Smooth muscle cell (in vitro differentiated cells): ENCODE measurements around the gene OR52E5. TPM values are rescaled to one million over a fixed set of nuclear protein-coding genes. Genes with fewer than 3 reads are reported as not detected.

Source experiments
- DNase-seq: peaks from one replicate; lab custom pipeline; 2025; ENCODE audit not compliant: unreplicated experiment; lab: John Stamatoyannopoulos, UW
- H2AFZ ChIP-seq: fragments of 200-600 bp; sonication (generic); 2 replicates; pipeline ENCODE4 v1.6.0; 2016; ENCODE audit warnings: antibody characterized with exemption, low read depth, mild to moderate bottlenecking
- H3F3A ChIP-seq: fragments of 200-600 bp; sonication (generic); 2 replicates; pipeline ENCODE4 v1.6.0; 2017; ENCODE audit warnings: antibody characterized with exemption, low read depth
- H3K27ac ChIP-seq: fragments of 200-600 bp; sonication (generic); 2 replicates; pipeline ENCODE4 v1.5.1; 2016; ENCODE audit warnings: low read depth, mild to moderate bottlenecking
- H3K27me3 ChIP-seq: fragments of 200-600 bp; sonication (generic); 2 replicates; pipeline ENCODE4 v1.6.1; 2016; ENCODE audit warnings: low read depth, mild to moderate bottlenecking
- H3K36me3 ChIP-seq: fragments of 200-600 bp; sonication (generic); 2 replicates; pipeline ENCODE4 v1.5.1; 2016; ENCODE audit warnings: low read depth
- H3K4me1 ChIP-seq: fragments of 200-600 bp; sonication (generic); 2 replicates; pipeline ENCODE4 v1.5.1; 2016; ENCODE audit warnings: low read depth
- H3K4me2 ChIP-seq: fragments of 200-600 bp; sonication (generic); 2 replicates; pipeline ENCODE4 v1.6.0; 2016; ENCODE audit warnings: mild to moderate bottlenecking
- H3K4me3 ChIP-seq: fragments of 200-600 bp; sonication (generic); 2 replicates; pipeline ENCODE4 v1.5.1; 2016; ENCODE audit warnings: mild to moderate bottlenecking
- H3K79me2 ChIP-seq: fragments of 200-600 bp; sonication (generic); 2 replicates; pipeline ENCODE4 v1.6.0; 2016; ENCODE audit warnings: low read depth, mild to moderate bottlenecking
- H3K9ac ChIP-seq: fragments of 200-600 bp; sonication (generic); 2 replicates; pipeline ENCODE4 v1.6.0; 2016; ENCODE audit warnings: low read depth
- H3K9me3 ChIP-seq: fragments of 200-600 bp; sonication (generic); replicated peaks from 2 replicates; pipeline ENCODE4 v1.5.1; 2016; ENCODE audit warnings: low read depth
- H4K20me1 ChIP-seq: fragments of 200-600 bp; sonication (generic); 2 replicates; pipeline ENCODE4 v1.6.0; 2016; ENCODE audit warnings: low read depth
- WGBS: methylation state at CpG from one replicate; pipeline ENCODE4 v1.1.7; 2016; ENCODE audit warnings: low lambda C conversion rate; 5-methylcytosine and 5-hydroxymethylcytosine counted together
- polyA plus RNA-seq: library from polyadenylated mRNA; unstranded; fragments of >200 nt; fragmentation: Nextera tagmentation; extraction: Ambion mirVana; gene quantifications from 2 replicates; pipeline ENCODE4 v1.2.1, GENCODE V29; 2016
- total RNA-seq: library from RNA; depleted of rRNA; stranded (reverse); fragments of >200 nt; gene quantifications from 2 replicates; pipeline ENCODE4 v1.2.3, GENCODE V29; 2014
- TF ChIP-seq, protein P1 (sequence below): fragments of 200-600 bp; sonication (generic); IDR thresholded peaks from 2 replicates; pipeline ENCODE4 v1.5.1; 2017; ENCODE audit warnings: borderline replicate concordance, mild to moderate bottlenecking, antibody characterized with exemption; ENCODE audit not compliant: insufficient read depth, poor library complexity, severe bottlenecking

OR52E5 gene
- total RNA-seq, result not detected in 2 replicates
- polyA plus RNA-seq, result not detected in 2 replicates

DNA sequence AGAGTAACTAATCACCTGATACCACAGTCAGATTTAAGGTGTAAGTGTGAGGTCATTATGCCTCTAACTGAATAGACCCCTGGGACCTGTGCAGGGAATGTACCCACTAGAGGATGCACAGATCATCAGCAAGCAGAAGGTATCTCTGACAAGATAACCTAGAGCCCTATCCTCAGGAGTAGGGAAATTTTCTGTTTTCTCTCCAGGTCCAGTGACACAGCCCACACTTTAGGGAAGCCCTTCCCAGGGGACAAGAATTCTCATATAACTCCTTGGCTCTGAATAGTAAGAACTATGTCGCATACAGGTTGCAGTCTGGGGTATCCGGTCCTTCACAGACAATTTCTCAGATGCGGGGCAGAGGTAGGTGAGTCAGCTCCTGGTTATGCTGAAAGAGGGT is at the start of gene OR52E5:
Gene OR52E5, plus strand, starts transcription at position 301 of the 400 bp plus-strand sequence. CDS start 7,569 bp downstream, outside the sequence.
- TF ChIP-seq, protein P1, sequence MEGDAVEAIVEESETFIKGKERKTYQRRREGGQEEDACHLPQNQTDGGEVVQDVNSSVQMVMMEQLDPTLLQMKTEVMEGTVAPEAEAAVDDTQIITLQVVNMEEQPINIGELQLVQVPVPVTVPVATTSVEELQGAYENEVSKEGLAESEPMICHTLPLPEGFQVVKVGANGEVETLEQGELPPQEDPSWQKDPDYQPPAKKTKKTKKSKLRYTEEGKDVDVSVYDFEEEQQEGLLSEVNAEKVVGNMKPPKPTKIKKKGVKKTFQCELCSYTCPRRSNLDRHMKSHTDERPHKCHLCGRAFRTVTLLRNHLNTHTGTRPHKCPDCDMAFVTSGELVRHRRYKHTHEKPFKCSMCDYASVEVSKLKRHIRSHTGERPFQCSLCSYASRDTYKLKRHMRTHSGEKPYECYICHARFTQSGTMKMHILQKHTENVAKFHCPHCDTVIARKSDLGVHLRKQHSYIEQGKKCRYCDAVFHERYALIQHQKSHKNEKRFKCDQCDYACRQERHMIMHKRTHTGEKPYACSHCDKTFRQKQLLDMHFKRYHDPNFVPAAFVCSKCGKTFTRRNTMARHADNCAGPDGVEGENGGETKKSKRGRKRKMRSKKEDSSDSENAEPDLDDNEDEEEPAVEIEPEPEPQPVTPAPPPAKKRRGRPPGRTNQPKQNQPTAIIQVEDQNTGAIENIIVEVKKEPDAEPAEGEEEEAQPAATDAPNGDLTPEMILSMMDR, result no peak
- Histone ChIP-seq H3K4me3 (no peak within 1 kb of the TSS), H4K20me1 (no peaks in the 10 kb centered on the region), H3K4me2 (no peak within 1 kb of the TSS), H3K27me3 (no peaks in the 10 kb centered on the region), H2AFZ (no peak within 1 kb of the TSS), H3K27ac (no peak within 1 kb of the TSS), H3K36me3 (no peaks in the 10 kb centered on the region), H3K4me1 (no peaks in the 10 kb centered on the region), H3K9ac (no peak within 1 kb of the TSS), H3K79me2 (no peaks in the 10 kb centered on the region), H3F3A (no peaks in the 10 kb centered on the region), H3K9me3 (no peaks in the 10 kb centered on the region)
- DNase-seq, result no peak
- 80% methylated on average over 3 of the region's 3 CpGs for WGBS

DNA sequence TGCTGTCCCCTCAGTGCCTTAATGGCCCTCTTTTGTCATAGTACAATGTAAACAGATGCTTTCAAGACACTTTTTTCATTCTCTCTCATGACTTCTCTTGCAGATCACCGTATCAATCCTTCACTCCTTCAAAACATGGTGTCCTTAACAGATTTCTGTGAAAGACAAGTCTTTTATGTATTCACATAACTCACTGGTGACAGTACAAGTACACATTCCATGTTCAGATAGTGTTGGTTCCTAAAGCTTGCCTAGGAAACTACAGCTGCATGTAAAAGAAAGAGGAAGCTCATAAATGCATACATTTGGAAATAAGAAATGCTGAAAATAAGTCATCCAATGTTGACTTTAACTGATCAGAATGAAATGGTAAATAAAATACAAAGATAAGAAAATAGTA is 46.3 kb upstream of the OR52E5 start:
- Histone ChIP-seq H4K20me1 (no peaks in the 10 kb centered on the region), H3K4me1 (no peaks in the 10 kb centered on the region), H3K9me3 (no peaks in the 10 kb centered on the region), H3K4me3 (no peak overlapping the region), H3F3A (no peaks in the 10 kb centered on the region), H2AFZ (no peak overlapping the region), H3K27ac (no peak overlapping the region), H3K36me3 (no peaks in the 10 kb centered on the region), H3K9ac (no peak overlapping the region), H3K27me3 (peaks cover 4% of the 10 kb centered on the region), H3K4me2 (no peak overlapping the region), H3K79me2 (no peaks in the 10 kb centered on the region)
- no peak for DNase-seq
- TF ChIP-seq, protein P1, result no peak
- 84% methylated on average over 1 of the region's 1 CpG for WGBS

DNA sequence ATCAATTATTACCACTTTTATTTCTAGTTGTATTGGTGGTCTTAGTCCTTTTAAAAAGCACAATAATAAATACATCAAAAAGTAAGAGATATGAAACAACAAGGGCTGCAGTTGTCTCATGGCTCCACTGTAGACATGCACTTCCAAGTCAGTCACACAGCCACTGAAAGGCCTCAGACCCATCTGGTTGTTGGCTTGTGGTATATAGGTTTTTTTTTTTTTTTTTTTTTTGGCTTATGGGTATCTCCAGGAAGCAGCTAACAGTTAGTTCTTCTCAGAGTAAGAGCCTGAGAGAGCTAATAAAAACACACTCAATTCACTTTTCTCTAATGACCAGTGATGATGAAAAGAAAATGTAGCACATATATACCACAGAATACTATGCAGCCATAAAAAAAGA is 45.3 kb upstream of the OR52E5 start:
- Histone ChIP-seq H3K36me3 (no peaks in the 10 kb centered on the region), H3K27me3 (peaks cover 4% of the 10 kb centered on the region), H3K27ac (no peak overlapping the region), H2AFZ (no peak overlapping the region), H3K9ac (no peak overlapping the region), H3K4me3 (no peak overlapping the region), H3K79me2 (no peaks in the 10 kb centered on the region), H3K4me2 (no peak overlapping the region), H4K20me1 (no peaks in the 10 kb centered on the region), H3K9me3 (no peaks in the 10 kb centered on the region), H3K4me1 (no peaks in the 10 kb centered on the region), H3F3A (no peaks in the 10 kb centered on the region)
- TF ChIP-seq, protein P1, result no peak
- DNase-seq, result no peak

DNA sequence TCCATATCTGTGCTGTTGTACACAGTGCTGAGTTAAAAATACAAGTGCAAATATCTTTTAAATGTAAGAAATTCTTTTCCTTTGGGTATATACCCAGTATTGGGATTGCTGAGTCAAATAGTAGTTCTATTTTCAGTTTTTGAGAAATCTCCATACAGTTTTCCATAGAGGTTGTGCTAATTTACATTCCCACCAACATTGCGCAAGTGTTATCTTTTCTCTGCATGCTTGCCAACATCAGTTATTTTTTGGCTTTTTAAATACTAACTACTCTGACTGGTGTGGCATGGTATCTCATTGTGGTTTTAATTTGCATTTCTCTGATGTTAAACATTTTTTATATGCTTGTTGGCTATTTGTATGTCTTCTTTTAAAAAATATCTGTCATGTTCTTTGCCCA is 42.0 kb upstream of the OR52E5 start:
- Histone ChIP-seq H3K27ac (no peak overlapping the region), H2AFZ (no peak overlapping the region), H3K4me2 (no peak overlapping the region), H3F3A (no peaks in the 10 kb centered on the region), H3K36me3 (no peaks in the 10 kb centered on the region), H3K9me3 (no peaks in the 10 kb centered on the region), H3K4me3 (no peak overlapping the region), H4K20me1 (no peaks in the 10 kb centered on the region), H3K9ac (no peak overlapping the region), H3K79me2 (no peaks in the 10 kb centered on the region), H3K4me1 (no peaks in the 10 kb centered on the region), H3K27me3 (no peaks in the 10 kb centered on the region)
- 100% methylated on average over 1 of the region's 1 CpG for WGBS
- TF ChIP-seq, protein P1, result no peak
- no peak for DNase-seq
